Ovary (tissue), 9 donors: ENCODE results near the gene MAD1L1. TPM values are rescaled to one million over a fixed set of nuclear protein-coding genes. Genes with fewer than 3 reads are reported as not detected.

Source experiments
- DNase-seq, 5 donors: peaks; one replicate each; pipeline ENCODE4 v3.0.0-alpha.2; 2019 to 2020
- H3K27ac ChIP-seq, 2 donors: fragments of 200-600 bp; one replicate each; pipeline versions ENCODE4 v1.5.1 to v1.8.0; 2019 to 2022
- H3K27me3 ChIP-seq: fragments of 200-600 bp; one replicate; pipeline ENCODE4 v1.8.0; 2022
- H3K36me3 ChIP-seq: fragments of 200-600 bp; sonication (generic); one replicate; pipeline ENCODE4 v1.5.1; 2019
- H3K4me1 ChIP-seq: one replicate; pipeline ENCODE4 v1.8.1; 2013; ENCODE audit warnings: mild to moderate bottlenecking, moderate library complexity; ENCODE audit not compliant: insufficient read depth
- H3K4me3 ChIP-seq: fragments of 200-600 bp; sonication (generic); one replicate; pipeline ENCODE4 v1.5.1; 2017
- H3K9me3 ChIP-seq, 2 donors: fragments of 200-600 bp in 1 of 2; sonication (generic) in 1 of 2; one replicate each; pipeline versions ENCODE4 v1.5.1 to v1.8.1; 2013 to 2019; ENCODE audit warnings: mild to moderate bottlenecking in 1 of 2, moderate library complexity in 1 of 2
- CTCF ChIP-seq, 3 donors: fragments of 450-650 bp in 2 of 3; fragments of 200-600 bp in 1 of 3; IDR thresholded peaks; one replicate each; pipeline versions ENCODE4 v1.5.1 to v1.8.0; 2016 to 2022; ENCODE audit warnings: antibody characterized with exemption in 3 of 3, mild to moderate bottlenecking in 1 of 3
- EP300 ChIP-seq: sonication (generic); formaldehyde crosslinking; IDR thresholded peaks from one replicate; pipeline ENCODE4 v1.6.1; 2017; ENCODE audit warnings: antibody characterized with exemption
- POLR2A ChIP-seq: fragments of 450-650 bp; IDR thresholded peaks from one replicate; pipeline ENCODE4 v1.6.1; 2017; ENCODE audit warnings: antibody characterized with exemption, mild to moderate bottlenecking, moderate library complexity
- WGBS, 3 donors: extraction: QIAGEN DNeasy Blood & Tissue Kit in 1 of 3; methylation state at CpG; one replicate each; pipeline versions ENCODE4 v1.1.5 to v1.1.7; 2013 to 2017; 5-methylcytosine and 5-hydroxymethylcytosine counted together
- intact Hi-C, 4 donors: fragments of 100-400 bp; cut with DNase I; formaldehyde crosslinking; loops; one replicate each; pipeline versions ENCODE4 v1.11.0 to v1.15.1; 2022 to 2023
- polyA plus RNA-seq, 2 donors: library from polyadenylated mRNA; stranded (reverse); fragments of 200-250 nt in 1 of 2; fragments of 350-450 nt in 1 of 2; fragmentation: Illumina TruSeq in 1 of 2; extraction: RNeasy Lipid Tissue Mini Kit (QIAGEN cat#74804) in 1 of 2; gene quantifications; one replicate each; pipeline ENCODE4 v1.2.3, GENCODE V29; 2013 to 2014
- total RNA-seq, 7 donors: library from RNA; depleted of rRNA in 2 of 7; stranded (reverse); fragments of >200 nt in 2 of 7; fragmentation: NEBNext Ultra II Directional in 3 of 7; extraction: Animal tissue kit (Norgen Biotek cat#: 25700) in 3 of 7; gene quantifications; one replicate each; pipeline versions ENCODE4 v1.1.0 to v1.2.4, GENCODE V29; 2016 to 2023
- donor health status: DM: no; HTN: no; CAD: no; lungs with moderate emphysema.
- donor health status: DM: no; HTN: no; CAD: no.
- donor health status: Bipolar disorder and iron deficiency.
- donor health status: DM: yes; HTN: yes; CAD: no.
- donor health status: DM: no; HTN: no; CAD: no.
- donor health status: DM: yes; HTN: yes; CAD: no.

MAD1L1 gene
- total and polyA plus RNA-seq, 9 donors = 5.9 to 36.6 (median 22.8) TPM

GRCh38 chr7:2006921-2007381, 225.8 kb downstream of the MAD1L1 start:
- TF ChIP-seq EP300 (no peak), POLR2A (no peak), CTCF (IDR thresholded peaks at IDR 0.05) (no peak)
- Histone ChIP-seq H3K27ac (no peak overlapping the region), H3K4me1 (no peaks in the 10 kb centered on the region), H3K9me3 (no peaks in the 10 kb centered on the region), H3K27me3 (no peaks in the 10 kb centered on the region), H3K36me3 (no peaks in the 10 kb centered on the region), H3K4me3 (no peak overlapping the region)
- 88 to 94% (median 92%) methylated on average over 17 to 22 of the region's 22 CpGs for WGBS, 3 donors
- DNase-seq = peak in 4 of 5 donors; percentile 10 to 31 (median 14)
- intact Hi-C loops = no loop called here

DNA sequence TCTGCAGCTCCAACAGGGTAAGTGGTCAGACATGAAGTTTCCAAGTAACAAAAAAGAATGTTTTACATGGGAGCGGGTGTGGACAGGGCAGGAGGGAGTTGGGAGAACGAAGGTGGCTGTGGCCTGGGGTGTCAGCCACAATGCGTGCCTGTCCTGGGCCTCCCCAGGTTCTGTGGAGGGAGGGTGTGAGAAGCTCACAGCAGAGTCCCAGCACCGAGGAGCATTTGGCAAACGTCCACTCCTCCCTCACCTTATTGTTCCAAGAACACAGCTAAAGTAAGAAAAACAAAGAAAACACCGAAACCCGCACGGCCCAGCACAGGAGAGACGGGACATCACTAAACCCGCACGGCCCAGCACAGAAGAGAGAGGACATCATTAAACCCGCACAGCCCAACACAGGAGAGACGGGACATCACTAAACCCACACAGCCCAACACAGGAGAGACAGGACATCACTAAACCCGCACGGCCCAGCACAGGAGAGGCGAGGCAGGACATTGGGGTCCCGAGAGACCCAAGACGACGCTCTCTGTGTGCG, 226.4 kb downstream of the MAD1L1 start:
- intact Hi-C loops = no loop called here
- no peaks in the 10 kb centered on the region for H3K9me3 ChIP-seq
- no peak overlapping the region for H3K4me3 ChIP-seq
- TF ChIP-seq EP300 (no peak), CTCF (IDR thresholded peaks at IDR 0.05) (no peak), POLR2A (no peak)
- H3K27me3 ChIP-seq = no peaks in the 10 kb centered on the region
- H3K36me3 ChIP-seq = no peaks in the 10 kb centered on the region
- peak in 4 of 5 donors; percentile 14 to 37 (median 26) for DNase-seq
- no peak overlapping the region for H3K27ac ChIP-seq
- H3K4me1 ChIP-seq = no peaks in the 10 kb centered on the region
- WGBS, 3 donors = 59 to 65% (median 62%) methylated on average over 20 of the region's 20 CpGs

DNA sequence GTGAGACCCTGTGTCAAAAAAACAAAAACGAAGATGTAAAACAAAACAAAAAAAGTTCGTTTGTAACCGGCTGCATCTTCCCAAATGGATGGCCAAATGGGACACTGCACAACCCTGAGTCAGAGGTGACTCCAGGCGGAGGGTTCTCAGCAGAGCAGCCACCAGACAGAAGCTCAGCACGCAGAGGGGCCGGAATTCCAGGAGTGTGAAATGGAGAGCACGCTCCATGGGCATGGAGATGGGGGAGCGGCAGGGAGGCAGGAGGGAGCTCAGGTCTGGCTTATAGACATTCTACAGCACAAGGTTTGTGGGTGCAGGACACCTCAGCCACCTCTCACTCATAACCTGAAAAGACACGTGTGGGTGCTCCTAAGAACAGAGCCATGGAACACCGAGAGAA, 227.0 kb downstream of the MAD1L1 start:
- Histone ChIP-seq H3K36me3 (no peaks in the 10 kb centered on the region), H3K4me3 (no peak overlapping the region), H3K27ac (no peak overlapping the region), H3K27me3 (no peaks in the 10 kb centered on the region), H3K9me3 (no peaks in the 10 kb centered on the region), H3K4me1 (no peaks in the 10 kb centered on the region)
- WGBS, 3 donors = 77 to 84% (median 83%) methylated on average over 10 of the region's 10 CpGs
- peak in 3 of 5 donors; percentile 6 to 15 (median 7) for DNase-seq
- intact Hi-C loops = no loop called here
- TF ChIP-seq EP300 = no peak
- TF ChIP-seq CTCF (IDR thresholded peaks at IDR 0.05) = no peak
- TF ChIP-seq POLR2A = no peak

DNA sequence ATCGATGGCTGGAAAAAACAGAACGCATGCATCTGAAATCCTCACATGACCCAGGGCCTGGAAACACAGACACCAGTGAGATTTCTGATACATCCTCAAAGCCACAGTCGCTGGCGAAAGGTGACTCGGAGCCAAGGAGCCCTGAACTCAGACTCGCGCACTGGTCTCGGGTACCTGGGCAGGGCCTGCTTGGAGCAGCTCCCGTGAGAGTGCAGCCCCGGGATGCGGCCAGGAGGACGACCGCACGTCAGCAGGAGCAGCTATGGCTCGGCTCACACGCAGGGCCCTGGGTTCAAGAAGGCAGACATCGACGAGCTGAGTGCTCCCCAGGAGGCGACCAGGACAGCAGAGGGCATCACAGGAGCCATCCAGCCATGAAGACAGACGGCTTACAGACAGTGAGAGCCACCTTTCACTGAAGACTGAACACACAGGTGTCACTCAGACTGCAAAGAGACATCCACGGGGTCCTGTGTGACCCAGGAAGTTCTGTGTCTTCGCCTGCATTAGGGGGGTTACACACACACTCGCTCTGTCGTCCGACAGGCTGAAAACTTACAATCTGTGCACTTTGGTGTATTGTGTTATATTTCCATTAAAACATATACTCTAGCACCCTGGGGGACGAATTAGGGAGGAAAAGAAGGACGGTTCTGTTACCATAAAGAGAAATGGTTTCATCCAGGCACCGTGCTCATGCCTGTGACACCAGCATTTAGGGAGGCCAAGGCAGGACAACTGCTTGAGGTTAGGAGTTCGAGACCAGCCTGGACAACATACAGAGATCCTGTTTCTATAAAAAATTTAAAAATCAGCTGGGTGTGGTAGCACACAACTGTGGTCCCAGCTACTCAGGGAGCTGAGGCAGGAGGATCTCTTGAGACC, 227.7 kb downstream of the MAD1L1 start:
- no peaks in the 10 kb centered on the region for H3K27me3 ChIP-seq
- WGBS, 3 donors = 94 to 95% (median 94%) methylated on average over 29 of the region's 29 CpGs
- intact Hi-C loops = no loop called here
- no peak overlapping the region for H3K27ac ChIP-seq
- TF ChIP-seq POLR2A (no peak), EP300 (no peak), CTCF (IDR thresholded peaks at IDR 0.05) (no peak)
- no peaks in the 10 kb centered on the region for H3K4me1 ChIP-seq
- no peak overlapping the region for H3K4me3 ChIP-seq
- H3K36me3 ChIP-seq = no peaks in the 10 kb centered on the region
- peak in 4 of 5 donors; percentile 11 to 25 (median 14) for DNase-seq
- H3K9me3 ChIP-seq = no peaks in the 10 kb centered on the region
